ENCODE data around the gene EHMT2. TPM values are rescaled to one million over a fixed set of nuclear protein-coding genes. Genes with fewer than 3 reads are reported as not detected.

The EHMT2 gene
- total RNA-seq, 6 experiments from 2014 or later: 43.4 to 47.4 (median 45.9) TPM

- TF ChIP-seq CTCF (IDR thresholded peaks at IDR 0.05): no peak
- Mint-ChIP-seq H3K9me3 (no peaks in the 10 kb centered on the region), H3K27ac (no peak overlapping the region), H3K4me1 (ENCODE audit: low read depth) (peaks cover 40% of the 10 kb centered on the region), H3K27me3 (ENCODE audit: insufficient read depth) (peaks cover 8% of the 10 kb centered on the region), H3K4me3 (peak overlapping the region; percentile 45; the same call in 1 of the 2 replicates), H3K36me3 (ENCODE audit: low read depth) (no peaks in the 10 kb centered on the region)
- no peak for DNase-seq
Observed at GRCh38 chr6:31899882-31900722, 2.6 kb upstream of the EHMT2 start.

GRCh38 chr6:31899215-31899614 is 1.7 kb upstream of the EHMT2 start:
- TF ChIP-seq CTCF (IDR thresholded peaks at IDR 0.05): no peak
- no peak overlapping the region for H3K27ac Mint-ChIP-seq
- no peaks in the 10 kb centered on the region for H3K9me3 Mint-ChIP-seq
- H3K36me3 Mint-ChIP-seq (ENCODE audit: low read depth): no peaks in the 10 kb centered on the region
- peaks cover 40% of the 10 kb centered on the region for H3K4me1 Mint-ChIP-seq (ENCODE audit: low read depth)
- no peak for DNase-seq
- peaks cover 5% of the 10 kb centered on the region for H3K27me3 Mint-ChIP-seq (ENCODE audit: insufficient read depth)
- peak overlapping the region; percentile 92; the same call in 1 of the 2 replicates for H3K4me3 Mint-ChIP-seq

- peak; percentile 20 for DNase-seq
- Mint-ChIP-seq H3K36me3 (ENCODE audit: low read depth) (no peaks in the 10 kb centered on the region), H3K4me3 (peak overlapping the region; percentile 92), H3K9me3 (no peaks in the 10 kb centered on the region), H3K27ac (peak overlapping the region; percentile 54), H3K27me3 (ENCODE audit: insufficient read depth) (peaks cover 5% of the 10 kb centered on the region), H3K4me1 (ENCODE audit: low read depth) (peaks cover 42% of the 10 kb centered on the region)
- TF ChIP-seq CTCF (IDR thresholded peaks at IDR 0.05): no peak; the same call in 1 of the 2 replicates
Observed at GRCh38 chr6:31898383-31899011, 999 bp upstream of the EHMT2 start.

- peaks cover 6% of the 10 kb centered on the region; the same call in 1 of the 2 replicates for H3K36me3 Mint-ChIP-seq (ENCODE audit: low read depth)
- TF ChIP-seq CTCF (IDR thresholded peaks at IDR 0.05): peak; percentile 16; the same call in 1 of the 2 replicates
- H3K27me3 Mint-ChIP-seq (ENCODE audit: insufficient read depth): no peaks in the 10 kb centered on the region
- H3K4me1 Mint-ChIP-seq (ENCODE audit: low read depth): peaks cover 38% of the 10 kb centered on the region
- peak overlapping the region; percentile 65 for H3K27ac Mint-ChIP-seq
- peak overlapping the region; percentile 89 for H3K4me3 Mint-ChIP-seq
- DNase-seq: no peak
- no peaks in the 10 kb centered on the region for H3K9me3 Mint-ChIP-seq
Observed at GRCh38 chr6:31896856-31897611, 464 bp downstream of the EHMT2 start.

GRCh38 chr6:31896493-31896855 is 1.0 kb downstream of the EHMT2 start:
- H3K9me3 Mint-ChIP-seq: no peaks in the 10 kb centered on the region
- peak overlapping the region; percentile 65 for H3K27ac Mint-ChIP-seq
- peaks cover 10% of the 10 kb centered on the region; the same call in 1 of the 2 replicates for H3K36me3 Mint-ChIP-seq (ENCODE audit: low read depth)
- peak overlapping the region; percentile 89 for H3K4me3 Mint-ChIP-seq
- TF ChIP-seq CTCF (IDR thresholded peaks at IDR 0.05): no peak
- no peaks in the 10 kb centered on the region for H3K27me3 Mint-ChIP-seq (ENCODE audit: insufficient read depth)
- H3K4me1 Mint-ChIP-seq (ENCODE audit: low read depth): peaks cover 38% of the 10 kb centered on the region
- DNase-seq: no peak
